ENCODE measurements around the gene FLT4. TPM values are rescaled to one million over a fixed set of nuclear protein-coding genes. Genes with fewer than 3 reads are reported as not detected.

Gene FLT4
- total and polyA plus RNA-seq, 2 experiments from 2014 or later: 3.4 to 13.8 TPM

DNA sequence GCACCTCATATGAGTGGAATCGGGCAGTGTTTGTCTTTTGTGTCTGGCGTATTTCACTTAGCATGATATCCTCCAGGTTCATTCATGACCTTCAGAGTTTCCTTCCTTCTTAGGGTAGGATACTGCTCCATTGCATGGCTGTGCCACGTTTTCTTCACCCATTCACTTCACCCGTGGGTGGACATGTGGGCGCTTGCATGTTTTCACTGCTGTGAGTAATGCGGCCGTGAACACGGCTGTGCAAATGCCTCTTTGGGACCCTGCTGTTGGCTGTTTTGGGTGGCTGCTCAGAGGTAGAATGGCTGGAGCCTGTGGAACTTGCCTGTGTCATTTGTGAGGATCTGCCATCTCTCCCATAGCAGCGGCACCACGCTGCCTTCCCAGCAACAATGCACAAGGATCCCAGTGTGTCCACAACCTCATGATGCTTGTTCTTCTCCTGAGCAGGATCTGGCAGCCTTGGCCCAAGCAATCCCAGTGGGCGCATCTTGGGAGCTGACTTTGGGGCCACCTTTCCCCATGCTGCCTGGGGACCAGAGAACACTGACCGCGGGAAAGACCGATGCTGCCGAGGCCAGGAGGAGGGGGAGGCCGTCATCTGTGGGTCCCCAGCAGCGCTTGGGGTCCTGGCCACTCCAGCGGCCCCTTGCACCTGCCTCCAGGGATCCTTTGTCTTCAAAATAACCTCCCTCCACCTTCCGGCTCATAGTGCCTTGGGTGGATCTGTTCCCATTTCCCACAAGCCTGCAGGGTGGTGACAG lies 55.8 kb downstream of the FLT4 start:
- ATAC-seq: no peak
- Histone ChIP-seq H3K4me2 (no peak overlapping the region), H2AFZ (no peak overlapping the region), H3K27ac (ENCODE audit: low read depth) (no peak overlapping the region), H4K20me1 (replicated peaks; ENCODE audit: insufficient read depth) (no peaks in the 10 kb centered on the region), H3K36me3 (ENCODE audit: insufficient read depth) (no peaks in the 10 kb centered on the region), H3K9me2 (ENCODE audit: insufficient read depth) (no peaks in the 10 kb centered on the region), H3K79me2 (replicated peaks; ENCODE audit: insufficient read depth) (no peaks in the 10 kb centered on the region), H3K4me1 (ENCODE audit: insufficient read depth) (0 out of 2 replicates have a peak, but pooled peaks cover 6% of the 10 kb centered on the region), H3F3A (replicated peaks; ENCODE audit: low read depth) (peaks cover 7% of the 10 kb centered on the region; the same call in 1 of the 2 replicates), H3K4me3 (no peak overlapping the region), H3K27me3 (ENCODE audit: insufficient read depth) (peaks cover 47% of the 10 kb centered on the region)
- TF ChIP-seq, protein P1, sequence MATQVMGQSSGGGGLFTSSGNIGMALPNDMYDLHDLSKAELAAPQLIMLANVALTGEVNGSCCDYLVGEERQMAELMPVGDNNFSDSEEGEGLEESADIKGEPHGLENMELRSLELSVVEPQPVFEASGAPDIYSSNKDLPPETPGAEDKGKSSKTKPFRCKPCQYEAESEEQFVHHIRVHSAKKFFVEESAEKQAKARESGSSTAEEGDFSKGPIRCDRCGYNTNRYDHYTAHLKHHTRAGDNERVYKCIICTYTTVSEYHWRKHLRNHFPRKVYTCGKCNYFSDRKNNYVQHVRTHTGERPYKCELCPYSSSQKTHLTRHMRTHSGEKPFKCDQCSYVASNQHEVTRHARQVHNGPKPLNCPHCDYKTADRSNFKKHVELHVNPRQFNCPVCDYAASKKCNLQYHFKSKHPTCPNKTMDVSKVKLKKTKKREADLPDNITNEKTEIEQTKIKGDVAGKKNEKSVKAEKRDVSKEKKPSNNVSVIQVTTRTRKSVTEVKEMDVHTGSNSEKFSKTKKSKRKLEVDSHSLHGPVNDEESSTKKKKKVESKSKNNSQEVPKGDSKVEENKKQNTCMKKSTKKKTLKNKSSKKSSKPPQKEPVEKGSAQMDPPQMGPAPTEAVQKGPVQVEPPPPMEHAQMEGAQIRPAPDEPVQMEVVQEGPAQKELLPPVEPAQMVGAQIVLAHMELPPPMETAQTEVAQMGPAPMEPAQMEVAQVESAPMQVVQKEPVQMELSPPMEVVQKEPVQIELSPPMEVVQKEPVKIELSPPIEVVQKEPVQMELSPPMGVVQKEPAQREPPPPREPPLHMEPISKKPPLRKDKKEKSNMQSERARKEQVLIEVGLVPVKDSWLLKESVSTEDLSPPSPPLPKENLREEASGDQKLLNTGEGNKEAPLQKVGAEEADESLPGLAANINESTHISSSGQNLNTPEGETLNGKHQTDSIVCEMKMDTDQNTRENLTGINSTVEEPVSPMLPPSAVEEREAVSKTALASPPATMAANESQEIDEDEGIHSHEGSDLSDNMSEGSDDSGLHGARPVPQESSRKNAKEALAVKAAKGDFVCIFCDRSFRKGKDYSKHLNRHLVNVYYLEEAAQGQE (IDR thresholded peaks at IDR 0.05; ENCODE audit: unreplicated experiment): no peak
- TF ChIP-seq, protein P2, sequence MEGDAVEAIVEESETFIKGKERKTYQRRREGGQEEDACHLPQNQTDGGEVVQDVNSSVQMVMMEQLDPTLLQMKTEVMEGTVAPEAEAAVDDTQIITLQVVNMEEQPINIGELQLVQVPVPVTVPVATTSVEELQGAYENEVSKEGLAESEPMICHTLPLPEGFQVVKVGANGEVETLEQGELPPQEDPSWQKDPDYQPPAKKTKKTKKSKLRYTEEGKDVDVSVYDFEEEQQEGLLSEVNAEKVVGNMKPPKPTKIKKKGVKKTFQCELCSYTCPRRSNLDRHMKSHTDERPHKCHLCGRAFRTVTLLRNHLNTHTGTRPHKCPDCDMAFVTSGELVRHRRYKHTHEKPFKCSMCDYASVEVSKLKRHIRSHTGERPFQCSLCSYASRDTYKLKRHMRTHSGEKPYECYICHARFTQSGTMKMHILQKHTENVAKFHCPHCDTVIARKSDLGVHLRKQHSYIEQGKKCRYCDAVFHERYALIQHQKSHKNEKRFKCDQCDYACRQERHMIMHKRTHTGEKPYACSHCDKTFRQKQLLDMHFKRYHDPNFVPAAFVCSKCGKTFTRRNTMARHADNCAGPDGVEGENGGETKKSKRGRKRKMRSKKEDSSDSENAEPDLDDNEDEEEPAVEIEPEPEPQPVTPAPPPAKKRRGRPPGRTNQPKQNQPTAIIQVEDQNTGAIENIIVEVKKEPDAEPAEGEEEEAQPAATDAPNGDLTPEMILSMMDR (conservative IDR thresholded peaks at IDR 0.05; ENCODE audit: low read depth in 2 of 2): no peak
- TF ChIP-seq, protein P3, sequence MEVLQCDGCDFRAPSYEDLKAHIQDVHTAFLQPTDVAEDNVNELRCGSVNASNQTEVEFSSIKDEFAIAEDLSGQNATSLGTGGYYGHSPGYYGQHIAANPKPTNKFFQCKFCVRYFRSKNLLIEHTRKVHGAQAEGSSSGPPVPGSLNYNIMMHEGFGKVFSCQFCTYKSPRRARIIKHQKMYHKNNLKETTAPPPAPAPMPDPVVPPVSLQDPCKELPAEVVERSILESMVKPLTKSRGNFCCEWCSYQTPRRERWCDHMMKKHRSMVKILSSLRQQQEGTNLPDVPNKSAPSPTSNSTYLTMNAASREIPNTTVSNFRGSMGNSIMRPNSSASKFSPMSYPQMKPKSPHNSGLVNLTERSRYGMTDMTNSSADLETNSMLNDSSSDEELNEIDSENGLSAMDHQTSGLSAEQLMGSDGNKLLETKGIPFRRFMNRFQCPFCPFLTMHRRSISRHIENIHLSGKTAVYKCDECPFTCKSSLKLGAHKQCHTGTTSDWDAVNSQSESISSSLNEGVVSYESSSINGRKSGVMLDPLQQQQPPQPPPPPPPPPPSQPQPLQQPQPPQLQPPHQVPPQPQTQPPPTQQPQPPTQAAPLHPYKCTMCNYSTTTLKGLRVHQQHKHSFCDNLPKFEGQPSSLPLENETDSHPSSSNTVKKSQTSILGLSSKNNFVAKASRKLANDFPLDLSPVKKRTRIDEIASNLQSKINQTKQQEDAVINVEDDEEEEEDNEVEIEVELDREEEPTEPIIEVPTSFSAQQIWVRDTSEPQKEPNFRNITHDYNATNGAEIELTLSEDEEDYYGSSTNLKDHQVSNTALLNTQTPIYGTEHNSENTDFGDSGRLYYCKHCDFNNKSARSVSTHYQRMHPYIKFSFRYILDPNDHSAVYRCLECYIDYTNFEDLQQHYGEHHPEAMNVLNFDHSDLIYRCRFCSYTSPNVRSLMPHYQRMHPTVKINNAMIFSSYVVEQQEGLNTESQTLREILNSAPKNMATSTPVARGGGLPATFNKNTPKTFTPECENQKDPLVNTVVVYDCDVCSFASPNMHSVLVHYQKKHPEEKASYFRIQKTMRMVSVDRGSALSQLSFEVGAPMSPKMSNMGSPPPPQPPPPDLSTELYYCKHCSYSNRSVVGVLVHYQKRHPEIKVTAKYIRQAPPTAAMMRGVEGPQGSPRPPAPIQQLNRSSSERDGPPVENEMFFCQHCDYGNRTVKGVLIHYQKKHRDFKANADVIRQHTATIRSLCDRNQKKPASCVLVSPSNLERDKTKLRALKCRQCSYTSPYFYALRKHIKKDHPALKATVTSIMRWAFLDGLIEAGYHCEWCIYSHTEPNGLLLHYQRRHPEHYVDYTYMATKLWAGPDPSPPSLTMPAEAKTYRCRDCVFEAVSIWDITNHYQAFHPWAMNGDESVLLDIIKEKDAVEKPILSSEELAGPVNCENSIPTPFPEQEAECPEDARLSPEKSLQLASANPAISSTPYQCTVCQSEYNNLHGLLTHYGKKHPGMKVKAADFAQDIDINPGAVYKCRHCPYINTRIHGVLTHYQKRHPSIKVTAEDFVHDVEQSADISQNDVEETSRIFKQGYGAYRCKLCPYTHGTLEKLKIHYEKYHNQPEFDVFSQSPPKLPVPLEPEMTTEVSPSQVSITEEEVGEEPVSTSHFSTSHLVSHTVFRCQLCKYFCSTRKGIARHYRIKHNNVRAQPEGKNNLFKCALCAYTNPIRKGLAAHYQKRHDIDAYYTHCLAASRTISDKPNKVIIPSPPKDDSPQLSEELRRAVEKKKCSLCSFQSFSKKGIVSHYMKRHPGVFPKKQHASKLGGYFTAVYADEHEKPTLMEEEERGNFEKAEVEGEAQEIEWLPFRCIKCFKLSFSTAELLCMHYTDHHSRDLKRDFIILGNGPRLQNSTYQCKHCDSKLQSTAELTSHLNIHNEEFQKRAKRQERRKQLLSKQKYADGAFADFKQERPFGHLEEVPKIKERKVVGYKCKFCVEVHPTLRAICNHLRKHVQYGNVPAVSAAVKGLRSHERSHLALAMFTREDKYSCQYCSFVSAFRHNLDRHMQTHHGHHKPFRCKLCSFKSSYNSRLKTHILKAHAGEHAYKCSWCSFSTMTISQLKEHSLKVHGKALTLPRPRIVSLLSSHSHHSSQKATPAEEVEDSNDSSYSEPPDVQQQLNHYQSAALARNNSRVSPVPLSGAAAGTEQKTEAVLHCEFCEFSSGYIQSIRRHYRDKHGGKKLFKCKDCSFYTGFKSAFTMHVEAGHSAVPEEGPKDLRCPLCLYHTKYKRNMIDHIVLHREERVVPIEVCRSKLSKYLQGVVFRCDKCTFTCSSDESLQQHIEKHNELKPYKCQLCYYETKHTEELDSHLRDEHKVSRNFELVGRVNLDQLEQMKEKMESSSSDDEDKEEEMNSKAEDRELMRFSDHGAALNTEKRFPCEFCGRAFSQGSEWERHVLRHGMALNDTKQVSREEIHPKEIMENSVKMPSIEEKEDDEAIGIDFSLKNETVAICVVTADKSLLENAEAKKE (CRISPR knock-in tag; IDR thresholded peaks at IDR 0.05): no peak
- TF ChIP-seq STAT1 (IDR thresholded peaks at IDR 0.05; ENCODE audit: unreplicated experiment) (no peak), ZNF114 (CRISPR knock-in tag; IDR thresholded peaks at IDR 0.05) (no peak), EZH2phosphoT487 (IDR thresholded peaks at IDR 0.05; ENCODE audit: unreplicated experiment) (no peak), JUNB (IDR thresholded peaks at IDR 0.05; ENCODE audit: unreplicated experiment) (no peak), ZNF331 (CRISPR knock-in tag; IDR thresholded peaks at IDR 0.05; ENCODE audit: low read depth) (no peak), NANOG (IDR thresholded peaks at IDR 0.05; ENCODE audit: borderline replicate concordance) (no peak), CREB1 (CRISPR knock-in tag; IDR thresholded peaks at IDR 0.05; ENCODE audit: low read depth) (no peak), EZH2 (IDR thresholded peaks at IDR 0.05; ENCODE audit: low read depth, unreplicated experiment) (no peak)
- no peak overlapping the region for H3K4me3 Mint-ChIP-seq
- no peak for DNase-seq (ENCODE audit: low spot score)
- H3K27me3 Mint-ChIP-seq (ENCODE audit: insufficient read depth, low read depth, poor library complexity): peaks cover 43% of the 10 kb centered on the region
- H3K9me3 Mint-ChIP-seq: peaks cover 3% of the 10 kb centered on the region; the same call in 1 of the 3 replicates
- H3K27ac Mint-ChIP-seq: no peak overlapping the region
- H3K36me3 Mint-ChIP-seq (ENCODE audit: low read depth): peaks cover 5% of the 10 kb centered on the region; the same call in 1 of the 3 replicates
- peaks cover 10% of the 10 kb centered on the region for H3K4me1 Mint-ChIP-seq
